ENCODE results near the gene ANKS1B.

Gene ANKS1B

GRCh38 chr12:98812225-98812624 lies 1172.5 kb downstream of the ANKS1B start:
- DNase-seq (ENCODE audit: low read depth) = no peak

- no peak for DNase-seq (ENCODE audit: low read depth)
These were observed 1176.4 kb downstream of the ANKS1B start for GRCh38 chr12:98808243-98808875.

- no peak for DNase-seq (ENCODE audit: low read depth)
These were observed 1177.5 kb downstream of the ANKS1B start for GRCh38 chr12:98807187-98807586.

GRCh38 chr12:98803468-98804209 lies 1181.1 kb downstream of the ANKS1B start:
- peak; percentile 2 for DNase-seq (ENCODE audit: low read depth)

- no peak for DNase-seq (ENCODE audit: low read depth)
These were observed 1184.9 kb downstream of the ANKS1B start for GRCh38 chr12:98799822-98800221.

- no peak for DNase-seq (ENCODE audit: low read depth)
These were observed 1185.5 kb downstream of the ANKS1B start for GRCh38 chr12:98799146-98799810.

GRCh38 chr12:98797200-98797599 lies 1187.5 kb downstream of the ANKS1B start:
- no peak for DNase-seq (ENCODE audit: low read depth)

- DNase-seq (ENCODE audit: low read depth) = no peak
These were observed 1188.0 kb downstream of the ANKS1B start for GRCh38 chr12:98796745-98797144.

- no peak for DNase-seq (ENCODE audit: low read depth)
These were observed 1191.6 kb downstream of the ANKS1B start for GRCh38 chr12:98793121-98793520.

- no peak for DNase-seq (ENCODE audit: low read depth)
These were observed 1193.3 kb downstream of the ANKS1B start for GRCh38 chr12:98791406-98791805.

- no peak for DNase-seq (ENCODE audit: low read depth)
These were observed 1196.3 kb downstream of the ANKS1B start for GRCh38 chr12:98788396-98788795.

- DNase-seq (ENCODE audit: low read depth) = no peak
These were observed 1198.1 kb downstream of the ANKS1B start for GRCh38 chr12:98786653-98787052.

- no peak for DNase-seq (ENCODE audit: low read depth)
These were observed 1201.3 kb downstream of the ANKS1B start for GRCh38 chr12:98783420-98783819.

GRCh38 chr12:98780261-98780660 lies 1204.5 kb downstream of the ANKS1B start:
- DNase-seq (ENCODE audit: low read depth) = no peak

GRCh38 chr12:98772818-98773217 lies 1211.9 kb downstream of the ANKS1B start:
- DNase-seq (ENCODE audit: low read depth) = no peak

- DNase-seq (ENCODE audit: low read depth) = no peak
These were observed 1212.7 kb downstream of the ANKS1B start for GRCh38 chr12:98771811-98772752.

- no peak for DNase-seq (ENCODE audit: low read depth)
These were observed 1214.5 kb downstream of the ANKS1B start for GRCh38 chr12:98770230-98770629.

- DNase-seq (ENCODE audit: low read depth) = no peak
These were observed 1215.7 kb downstream of the ANKS1B start for GRCh38 chr12:98769068-98769467.

- no peak for DNase-seq (ENCODE audit: low read depth)
These were observed 1217.5 kb downstream of the ANKS1B start for GRCh38 chr12:98767248-98767647.

GRCh38 chr12:98763656-98764055 lies 1221.1 kb downstream of the ANKS1B start:
- no peak for DNase-seq (ENCODE audit: low read depth)

GRCh38 chr12:98758331-98758730 lies 1226.4 kb downstream of the ANKS1B start:
- peak; percentile 70 for DNase-seq (ENCODE audit: low read depth)

GRCh38 chr12:98757455-98757854 lies 1227.3 kb downstream of the ANKS1B start:
- no peak for DNase-seq (ENCODE audit: low read depth)

All from stromal cell of bone marrow (primary cell).